GM21737 (cell line): ENCODE measurements around the gene MTR.

ENCODE experiments used
- ATAC-seq: cut with Tn5 transposase; IDR thresholded peaks from one replicate; pipeline ENCODE4 v1.9.1; 2021; ENCODE audit warnings: mild to moderate bottlenecking, moderate library complexity; ENCODE audit not compliant: unreplicated experiment

The MTR gene

GRCh38 chr1:236773919-236774318, 21.2 kb upstream of the MTR start:
- ATAC-seq, result no peak

- no peak for ATAC-seq
Observed at GRCh38 chr1:236774926-236775325, 20.2 kb upstream of the MTR start.

- ATAC-seq, result no peak
Observed at GRCh38 chr1:236779312-236779711, 15.8 kb upstream of the MTR start.

GRCh38 chr1:236785477-236785876, 9.6 kb upstream of the MTR start:
- no peak for ATAC-seq

GRCh38 chr1:236786453-236786852, 8.6 kb upstream of the MTR start:
- ATAC-seq, result no peak

- no peak for ATAC-seq
Observed at GRCh38 chr1:236794585-236795034, 482 bp upstream of the MTR start.

- peak; percentile 38 for ATAC-seq
Observed at GRCh38 chr1:236795757-236796667, 920 bp downstream of the MTR start.

GRCh38 chr1:236799001-236799400, 3.9 kb downstream of the MTR start:
- ATAC-seq, result no peak

GRCh38 chr1:236800002-236800620, 5.0 kb downstream of the MTR start:
- ATAC-seq, result no peak

- no peak for ATAC-seq
Observed at GRCh38 chr1:236800623-236801022, 5.5 kb downstream of the MTR start.

GRCh38 chr1:236802264-236802663, 7.2 kb downstream of the MTR start:
- ATAC-seq, result no peak

- ATAC-seq, result no peak
Observed at GRCh38 chr1:236806634-236807033, 11.5 kb downstream of the MTR start.

- ATAC-seq, result no peak
Observed at GRCh38 chr1:236808005-236808404, 12.9 kb downstream of the MTR start.

GRCh38 chr1:236808564-236809130, 13.6 kb downstream of the MTR start:
- no peak for ATAC-seq

- no peak for ATAC-seq
Observed at GRCh38 chr1:236809148-236809547, 14.1 kb downstream of the MTR start.

GRCh38 chr1:236810018-236810417, 14.9 kb downstream of the MTR start:
- ATAC-seq, result no peak

- no peak for ATAC-seq
Observed at GRCh38 chr1:236812334-236813030, 17.4 kb downstream of the MTR start.

GRCh38 chr1:236815941-236816340, 20.8 kb downstream of the MTR start:
- no peak for ATAC-seq

- no peak for ATAC-seq
Observed at GRCh38 chr1:236819856-236820255, 24.8 kb downstream of the MTR start.

GRCh38 chr1:236821091-236821627, 26.1 kb downstream of the MTR start:
- ATAC-seq, result no peak

- ATAC-seq, result no peak
Observed at GRCh38 chr1:236823559-236823958, 28.5 kb downstream of the MTR start.
